GM10266 (cell line): ENCODE measurements around the gene GAL3ST2.
A peak's percentile ranks its signal among the peaks of the same experiment; 100 is the strongest.

Experiments
- DNase-seq: peaks from one replicate; pipeline ENCODE4 v3.0.0; 2012; ENCODE audit errors: extremely low spot score
- CTCF ChIP-seq: IDR thresholded peaks from 2 replicates; pipeline ENCODE4 v1.5.1; 2012; ENCODE audit warnings: mild to moderate bottlenecking, low read depth; ENCODE audit not compliant: control insufficient read depth, insufficient read depth; ENCODE audit errors: missing control alignments

GAL3ST2 gene

GRCh38 chr2:241852116-241852980 is 75.7 kb downstream of the GAL3ST2 start:
- peak; percentile 25 for DNase-seq
- TF ChIP-seq CTCF: no peak

GRCh38 chr2:241852981-241853631 is 76.5 kb downstream of the GAL3ST2 start:
- no peak for DNase-seq
- TF ChIP-seq CTCF: no peak
